HG03442 (cell line): ENCODE data around the gene CENPM.

Experiments used
- ATAC-seq: cut with Tn5 transposase; IDR thresholded peaks from one replicate; pipeline ENCODE4 v1.9.1; 2021; ENCODE audit warnings: mild to moderate bottlenecking, moderate library complexity; ENCODE audit not compliant: unreplicated experiment

Gene CENPM

GRCh38 chr22:41933411-41934177, 13.4 kb downstream of the CENPM start:
- no peak for ATAC-seq

- ATAC-seq, result no peak
Observed at GRCh38 chr22:41932353-41932752, 14.6 kb downstream of the CENPM start.

- ATAC-seq, result no peak
Observed at GRCh38 chr22:41931701-41932269, 15.2 kb downstream of the CENPM start.

GRCh38 chr22:41929418-41929810, 17.5 kb downstream of the CENPM start:
- no peak for ATAC-seq

- ATAC-seq, result no peak
Observed at GRCh38 chr22:41928593-41929417, 18.1 kb downstream of the CENPM start.

GRCh38 chr22:41927813-41928212, 19.1 kb downstream of the CENPM start:
- ATAC-seq, result no peak

GRCh38 chr22:41925783-41926460, 21.0 kb downstream of the CENPM start:
- peak; percentile 43 for ATAC-seq

GRCh38 chr22:41923595-41924276, 23.2 kb downstream of the CENPM start:
- no peak for ATAC-seq

GRCh38 chr22:41922940-41923594, 23.9 kb downstream of the CENPM start:
- ATAC-seq, result no peak

GRCh38 chr22:41922328-41922727, 24.6 kb downstream of the CENPM start:
- ATAC-seq, result no peak

- peak; percentile 19 for ATAC-seq
Observed at GRCh38 chr22:41920271-41920976, 26.5 kb downstream of the CENPM start.

- peak; percentile 43 for ATAC-seq
Observed at GRCh38 chr22:41919357-41920224, 27.4 kb downstream of the CENPM start.

GRCh38 chr22:41917903-41918791, 28.8 kb downstream of the CENPM start:
- ATAC-seq, result no peak

GRCh38 chr22:41917375-41917902, 29.5 kb downstream of the CENPM start:
- ATAC-seq, result no peak

- no peak for ATAC-seq
Observed at GRCh38 chr22:41916745-41917358, 30.1 kb downstream of the CENPM start.

- no peak for ATAC-seq
Observed at GRCh38 chr22:41915786-41916493, 31.0 kb downstream of the CENPM start.
